Activated naive CD8-positive, alpha-beta T cell treated with anti-CD3 and anti-CD28 coated beads, Interleukin-2, amount 50 U/mL, for 24 hours (primary cell): ENCODE measurements around the gene PNPLA8.
"Not testable (repeated sequence)": the region's sequence is repeated elsewhere in the genome, so short reads cannot be mapped to it uniquely, and the experiment has no call there.

ENCODE experiments used
- ATAC-seq: fragments of 150-1000 bp; cut with Tn5 transposase; one replicate; pipeline ENCODE4 v1.10.0; 2021
- DNase-seq: peaks from one replicate; pipeline ENCODE4 v3.0.0; 2021
- H3K27ac Mint-ChIP-seq: one replicate; pipeline ENCODE4 v1.8.0; 2021; ENCODE audit warnings: mild to moderate bottlenecking, mixed read lengths
- H3K27me3 Mint-ChIP-seq: one replicate; pipeline ENCODE4 v1.8.0; 2021; ENCODE audit warnings: mixed read lengths
- H3K36me3 Mint-ChIP-seq: one replicate; pipeline ENCODE4 v1.8.0; 2021; ENCODE audit warnings: low read depth, mixed read lengths
- H3K4me1 Mint-ChIP-seq: one replicate; pipeline ENCODE4 v1.8.0; 2021; ENCODE audit warnings: mixed read lengths
- H3K4me3 Mint-ChIP-seq: one replicate; pipeline ENCODE4 v1.8.0; 2021; ENCODE audit warnings: mild to moderate bottlenecking, moderate library complexity, mixed read lengths
- H3K9me3 Mint-ChIP-seq: one replicate; pipeline ENCODE4 v1.8.0; 2021; ENCODE audit warnings: mixed read lengths

The PNPLA8 gene

GRCh38 chr7:108515013-108515412, 10.9 kb downstream of the PNPLA8 start:
- Mint-ChIP-seq H3K36me3 (peaks cover 48% of the 10 kb centered on the region), H3K27me3 (no peaks in the 10 kb centered on the region), H3K27ac (no peak overlapping the region), H3K9me3 (no peaks in the 10 kb centered on the region), H3K4me3 (no peak overlapping the region), H3K4me1 (peaks cover 3% of the 10 kb centered on the region)
- DNase-seq = no peak
- ATAC-seq = no peak

DNA sequence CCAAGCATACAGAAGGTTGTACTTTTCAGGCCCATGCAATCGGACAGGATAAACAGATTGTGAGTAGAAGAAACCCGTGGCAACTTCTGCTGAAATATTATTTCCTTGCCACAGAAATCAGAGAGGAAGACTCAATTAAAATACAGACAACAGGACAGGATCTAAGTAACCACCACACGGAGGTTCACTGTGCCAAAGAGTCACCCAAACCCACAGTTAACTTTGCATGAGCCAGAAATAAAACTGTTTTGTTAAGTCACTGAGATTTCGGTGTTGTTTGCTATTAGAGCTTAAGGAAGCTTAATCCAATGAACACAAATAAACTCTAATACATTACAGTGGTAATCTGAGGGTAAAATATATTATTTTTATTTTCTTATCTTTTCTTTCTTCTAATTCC, 14.0 kb downstream of the PNPLA8 start:
- Mint-ChIP-seq H3K9me3 (no peaks in the 10 kb centered on the region), H3K4me1 (peaks cover 3% of the 10 kb centered on the region), H3K36me3 (peaks cover 28% of the 10 kb centered on the region), H3K27ac (no peak overlapping the region), H3K4me3 (no peak overlapping the region), H3K27me3 (no peaks in the 10 kb centered on the region)
- DNase-seq (no peak), ATAC-seq (no peak)

GRCh38 chr7:108504576-108504975, 21.4 kb downstream of the PNPLA8 start:
- Mint-ChIP-seq H3K4me1 (peaks cover 20% of the 10 kb centered on the region), H3K36me3 (peaks cover 19% of the 10 kb centered on the region)
- H3K27ac Mint-ChIP-seq, H3K4me3 Mint-ChIP-seq, H3K27me3 Mint-ChIP-seq, H3K9me3 Mint-ChIP-seq: not testable (repeated sequence)
- ATAC-seq = peak; percentile 77
- DNase-seq = peak; percentile 15

DNA sequence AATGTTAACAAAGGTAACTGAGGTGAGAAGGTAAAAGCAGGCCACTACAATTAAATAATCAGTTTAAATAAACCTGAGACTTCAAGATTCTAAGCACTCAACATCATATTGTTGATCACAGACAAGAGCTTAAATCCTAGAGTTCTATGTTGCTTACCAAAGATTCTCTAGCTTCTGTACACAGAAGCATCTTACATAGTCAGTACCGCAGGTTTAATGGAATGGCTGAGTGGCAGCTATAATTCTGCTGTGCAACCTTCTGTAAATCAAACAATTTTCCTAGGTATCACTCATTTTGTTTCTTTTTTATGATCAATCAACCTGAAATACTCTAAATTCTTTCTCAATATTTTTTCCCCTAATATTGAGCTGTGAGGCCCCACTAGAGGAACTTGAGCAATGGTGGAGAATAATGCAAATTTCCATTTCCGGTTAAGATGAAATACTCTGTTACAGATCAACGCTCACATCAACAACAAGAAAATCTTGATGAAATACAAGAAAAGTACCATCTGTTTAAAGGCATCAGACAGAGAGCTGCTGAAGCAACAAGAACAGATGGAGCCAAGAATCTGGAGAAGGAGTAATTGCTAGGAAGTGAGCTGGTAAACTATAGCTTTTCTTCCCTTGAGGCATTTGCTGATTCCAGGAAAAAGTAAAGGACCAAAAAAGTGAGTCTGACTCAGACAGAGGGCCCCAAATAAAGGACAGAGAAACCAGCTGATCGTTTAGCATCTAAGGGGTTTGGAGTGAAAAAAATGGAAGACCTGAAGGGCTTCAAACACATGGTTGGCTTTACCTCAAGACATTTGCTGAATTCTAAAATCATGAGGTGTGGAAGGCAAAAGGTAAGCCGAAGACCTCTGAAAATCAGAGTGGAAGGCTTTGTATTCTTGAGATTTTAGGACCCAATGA, 22.6 kb downstream of the PNPLA8 start:
- ATAC-seq = no peak
- H3K4me1 Mint-ChIP-seq = peaks cover 20% of the 10 kb centered on the region
- H3K4me3 Mint-ChIP-seq = peak overlapping the region; percentile 7
- DNase-seq = no peak
- no peaks in the 10 kb centered on the region for H3K27me3 Mint-ChIP-seq
- H3K36me3 Mint-ChIP-seq = peaks cover 19% of the 10 kb centered on the region
- H3K9me3 Mint-ChIP-seq = no peaks in the 10 kb centered on the region
- peak overlapping the region; percentile 79 for H3K27ac Mint-ChIP-seq

DNA sequence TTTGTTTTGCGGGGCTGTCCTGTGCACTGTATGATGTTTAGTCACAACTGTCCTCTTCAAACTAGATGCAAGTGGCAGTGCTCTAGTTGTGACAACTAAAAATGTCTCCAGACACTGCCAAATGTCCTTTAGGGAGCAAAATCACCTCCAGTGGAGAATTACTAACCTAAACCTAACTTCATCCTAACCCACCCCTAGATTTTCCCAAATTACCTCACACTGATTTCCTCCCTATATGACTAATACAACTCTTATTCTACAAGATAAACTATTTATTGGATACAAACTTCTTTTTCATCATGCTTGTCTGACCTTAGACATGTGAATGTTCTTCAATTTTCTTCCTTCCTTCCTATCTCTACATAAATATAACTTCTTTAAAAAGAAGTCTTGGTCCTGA, 26.4 kb downstream of the PNPLA8 start:
- no peak overlapping the region for H3K27ac Mint-ChIP-seq
- no peaks in the 10 kb centered on the region for H3K27me3 Mint-ChIP-seq
- no peak overlapping the region for H3K4me3 Mint-ChIP-seq
- peaks cover 15% of the 10 kb centered on the region for H3K4me1 Mint-ChIP-seq
- no peak for ATAC-seq
- H3K9me3 Mint-ChIP-seq = no peaks in the 10 kb centered on the region
- peaks cover 18% of the 10 kb centered on the region for H3K36me3 Mint-ChIP-seq
- no peak for DNase-seq

GRCh38 chr7:108498481-108498880, 27.5 kb downstream of the PNPLA8 start:
- ATAC-seq = no peak
- Mint-ChIP-seq H3K27ac (no peak overlapping the region), H3K4me3 (no peak overlapping the region)

GRCh38 chr7:108497082-108497725, 28.7 kb downstream of the PNPLA8 start:
- Mint-ChIP-seq H3K27ac (no peak overlapping the region), H3K4me1 (no peaks in the 10 kb centered on the region), H3K27me3 (no peaks in the 10 kb centered on the region), H3K36me3 (peaks cover 13% of the 10 kb centered on the region), H3K4me3 (no peak overlapping the region), H3K9me3 (no peaks in the 10 kb centered on the region)
- DNase-seq (peak; percentile 51), ATAC-seq (no peak)

More at GRCh38 chr7:108498481-108498880, 27.5 kb downstream of the PNPLA8 start:
- no peak for DNase-seq
- Mint-ChIP-seq H3K27me3 (no peaks in the 10 kb centered on the region), H3K36me3 (peaks cover 16% of the 10 kb centered on the region), H3K4me1 (peaks cover 5% of the 10 kb centered on the region), H3K9me3 (no peaks in the 10 kb centered on the region)

GRCh38 chr7:108492742-108493141, 33.2 kb downstream of the PNPLA8 start:
- Mint-ChIP-seq H3K4me1 (no peaks in the 10 kb centered on the region), H3K4me3 (no peak overlapping the region), H3K27me3 (no peaks in the 10 kb centered on the region), H3K9me3 (no peaks in the 10 kb centered on the region), H3K36me3 (peaks cover 12% of the 10 kb centered on the region), H3K27ac (no peak overlapping the region)
- no peak for DNase-seq
- no peak for ATAC-seq

DNA sequence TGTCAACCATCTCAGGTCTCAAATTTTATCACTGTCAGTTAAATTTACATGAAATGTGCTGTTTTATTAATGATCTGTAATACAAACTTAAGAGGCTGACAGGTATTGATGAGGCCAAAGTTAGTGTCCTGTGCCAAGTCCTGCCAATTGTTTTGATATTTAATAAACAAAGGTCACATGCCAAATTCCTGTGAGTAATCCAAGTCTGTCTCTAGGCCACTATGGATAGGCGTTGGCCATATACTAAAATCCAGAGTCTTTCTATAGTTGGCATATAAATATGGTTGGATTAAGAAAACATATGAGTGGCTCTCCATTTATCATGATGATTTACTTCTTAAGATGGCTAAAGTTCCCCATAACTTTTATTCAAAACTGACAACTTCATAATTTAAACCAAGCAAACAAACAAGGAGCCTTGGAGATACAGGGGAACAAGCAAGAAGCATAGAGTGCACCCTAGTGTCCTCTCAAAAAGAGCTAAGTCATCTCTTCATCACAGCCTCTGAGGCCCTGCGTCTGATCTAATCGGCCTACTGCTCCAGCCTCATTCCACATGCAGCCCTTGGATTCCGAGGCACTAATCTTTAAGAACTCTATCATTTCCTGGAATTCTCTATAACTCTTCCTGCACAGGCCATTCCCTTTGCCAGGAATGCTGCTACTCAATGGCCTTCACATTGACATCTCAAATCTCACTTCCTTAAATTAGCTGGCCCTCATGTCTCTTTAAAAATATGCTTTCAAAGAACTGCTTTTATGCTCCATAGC, 37.0 kb downstream of the PNPLA8 start:
- DNase-seq (no peak), ATAC-seq (no peak)
- no peak overlapping the region for H3K4me3 Mint-ChIP-seq
- no peaks in the 10 kb centered on the region for H3K9me3 Mint-ChIP-seq
- no peaks in the 10 kb centered on the region for H3K4me1 Mint-ChIP-seq
- peaks cover 6% of the 10 kb centered on the region for H3K36me3 Mint-ChIP-seq
- H3K27me3 Mint-ChIP-seq = no peaks in the 10 kb centered on the region
- no peak overlapping the region for H3K27ac Mint-ChIP-seq

GRCh38 chr7:108487646-108488045, 38.3 kb downstream of the PNPLA8 start:
- no peak overlapping the region for H3K4me3 Mint-ChIP-seq
- H3K4me1 Mint-ChIP-seq = no peaks in the 10 kb centered on the region
- no peak overlapping the region for H3K27ac Mint-ChIP-seq
- peaks cover 9% of the 10 kb centered on the region for H3K36me3 Mint-ChIP-seq
- H3K27me3 Mint-ChIP-seq = no peaks in the 10 kb centered on the region
- no peaks in the 10 kb centered on the region for H3K9me3 Mint-ChIP-seq
- DNase-seq = no peak
- no peak for ATAC-seq

DNA sequence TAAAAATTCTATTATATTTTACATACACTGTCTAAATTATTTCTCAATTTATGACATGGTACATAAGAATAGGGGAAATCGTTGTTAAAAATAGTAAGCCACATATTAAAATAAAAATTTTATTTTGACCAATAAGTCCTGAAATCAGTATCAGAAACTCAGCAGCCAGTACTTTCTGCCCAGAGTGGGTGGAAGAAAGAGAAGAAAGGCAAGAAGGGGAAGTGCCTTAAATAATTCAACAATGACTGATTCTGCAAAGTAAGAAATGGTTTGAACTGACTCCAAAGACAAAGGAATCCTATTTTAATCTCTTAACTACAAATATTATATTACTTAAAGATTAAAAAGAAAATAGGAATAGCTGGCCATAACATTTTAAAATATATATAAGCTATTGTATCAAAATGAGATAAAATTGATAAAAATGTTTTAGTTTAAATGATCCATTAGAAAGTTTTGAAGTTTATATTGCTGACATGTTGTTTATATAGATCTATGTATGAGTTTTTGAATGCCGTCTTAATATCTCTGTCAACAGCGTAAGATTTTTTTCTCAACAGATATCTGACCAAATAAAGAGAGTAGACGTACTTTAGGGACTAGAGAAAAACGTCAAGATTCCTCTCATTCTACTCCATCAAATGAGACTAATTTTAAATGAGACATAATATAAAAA, 39.5 kb downstream of the PNPLA8 start:
- DNase-seq = no peak
- Mint-ChIP-seq H3K36me3 (peaks cover 15% of the 10 kb centered on the region), H3K4me3 (no peak overlapping the region), H3K27me3 (no peaks in the 10 kb centered on the region), H3K27ac (no peak overlapping the region), H3K9me3 (no peaks in the 10 kb centered on the region), H3K4me1 (no peaks in the 10 kb centered on the region)
- ATAC-seq = no peak

DNA sequence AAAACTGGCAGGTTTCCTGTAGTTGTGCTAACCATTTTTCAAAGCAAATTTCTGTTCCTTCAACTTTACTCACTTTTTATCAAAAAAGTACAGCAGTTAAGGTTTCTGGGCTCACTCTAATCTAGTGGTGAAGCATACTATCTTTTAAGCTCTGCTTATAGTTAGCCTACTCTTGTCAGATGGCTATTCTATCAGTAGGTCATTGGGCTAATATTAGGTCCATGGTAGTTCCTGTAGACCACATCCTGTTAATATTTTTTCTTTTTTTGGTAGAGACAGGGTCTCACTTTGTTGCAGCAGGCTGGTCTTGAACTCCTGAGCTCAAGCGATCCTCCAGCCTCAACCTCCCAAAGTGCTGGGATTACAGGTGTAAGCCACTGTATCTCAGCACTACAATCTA, 41.8 kb downstream of the PNPLA8 start:
- DNase-seq (no peak), ATAC-seq (no peak)
- no peaks in the 10 kb centered on the region for H3K4me1 Mint-ChIP-seq
- no peaks in the 10 kb centered on the region for H3K27me3 Mint-ChIP-seq
- H3K9me3 Mint-ChIP-seq = no peaks in the 10 kb centered on the region
- H3K4me3 Mint-ChIP-seq = no peak overlapping the region
- H3K27ac Mint-ChIP-seq = no peak overlapping the region
- H3K36me3 Mint-ChIP-seq = peaks cover 12% of the 10 kb centered on the region

GRCh38 chr7:108480311-108480710, 45.6 kb downstream of the PNPLA8 start:
- no peaks in the 10 kb centered on the region for H3K27me3 Mint-ChIP-seq
- peaks cover 25% of the 10 kb centered on the region for H3K36me3 Mint-ChIP-seq
- H3K4me3 Mint-ChIP-seq = no peak overlapping the region
- no peak for ATAC-seq
- H3K9me3 Mint-ChIP-seq = no peaks in the 10 kb centered on the region
- H3K4me1 Mint-ChIP-seq = no peaks in the 10 kb centered on the region
- no peak for DNase-seq
- H3K27ac Mint-ChIP-seq = no peak overlapping the region

GRCh38 chr7:108479751-108480150, 46.2 kb downstream of the PNPLA8 start:
- Mint-ChIP-seq H3K27me3 (no peaks in the 10 kb centered on the region), H3K4me3 (no peak overlapping the region), H3K9me3 (no peaks in the 10 kb centered on the region), H3K4me1 (no peaks in the 10 kb centered on the region), H3K36me3 (peaks cover 27% of the 10 kb centered on the region), H3K27ac (no peak overlapping the region)
- ATAC-seq (no peak), DNase-seq (no peak)
